ENCODE measurements around the gene AP3S2.
"Not testable (repeated sequence)": the region's sequence is repeated elsewhere in the genome, so short reads cannot be mapped to it uniquely, and the experiment has no call there.

AP3S2 gene

GRCh38 chr15:89799918-89800498 is 93.8 kb downstream of the AP3S2 start:
- no peak for DNase-seq (ENCODE audit: low read depth in 2 of 2)

- DNase-seq (ENCODE audit: low read depth in 2 of 2): no peak
Measured at GRCh38 chr15:89799011-89799911, 94.5 kb downstream of the AP3S2 start.

GRCh38 chr15:89797678-89798201 is 96.1 kb downstream of the AP3S2 start:
- no peak for DNase-seq (ENCODE audit: low read depth in 2 of 2)

- DNase-seq (ENCODE audit: low read depth in 2 of 2): no peak
Measured at GRCh38 chr15:89795996-89796395, 97.8 kb downstream of the AP3S2 start.

GRCh38 chr15:89794627-89795241 is 99.1 kb downstream of the AP3S2 start:
- DNase-seq (ENCODE audit: low read depth in 2 of 2): no peak

- DNase-seq (ENCODE audit: low read depth in 2 of 2): no peak
Measured at GRCh38 chr15:89792106-89792805, 101.5 kb downstream of the AP3S2 start.

GRCh38 chr15:89790661-89791060 is 103.1 kb downstream of the AP3S2 start:
- no peak for DNase-seq (ENCODE audit: low read depth in 2 of 2)

GRCh38 chr15:89790206-89790605 is 103.6 kb downstream of the AP3S2 start:
- no peak for DNase-seq (ENCODE audit: low read depth in 2 of 2)

GRCh38 chr15:89788585-89788984 is 105.2 kb downstream of the AP3S2 start:
- DNase-seq (ENCODE audit: low read depth in 2 of 2): not testable (repeated sequence)

- no peak for DNase-seq (ENCODE audit: low read depth in 2 of 2)
Measured at GRCh38 chr15:89787944-89788343, 105.8 kb downstream of the AP3S2 start.

GRCh38 chr15:89785774-89786140 is 108.0 kb downstream of the AP3S2 start:
- no peak for DNase-seq (ENCODE audit: low read depth in 2 of 2)

GRCh38 chr15:89785064-89785773 is 108.6 kb downstream of the AP3S2 start:
- DNase-seq (ENCODE audit: low read depth in 2 of 2): no peak

- DNase-seq (ENCODE audit: low read depth in 2 of 2): no peak
Measured at GRCh38 chr15:89784686-89784960, 109.2 kb downstream of the AP3S2 start.

- DNase-seq (ENCODE audit: low read depth in 2 of 2): no peak
Measured at GRCh38 chr15:89783861-89784685, 109.7 kb downstream of the AP3S2 start.

GRCh38 chr15:89783111-89783860 is 110.5 kb downstream of the AP3S2 start:
- no peak for DNase-seq (ENCODE audit: low read depth in 2 of 2)

GRCh38 chr15:89782619-89782950 is 111.2 kb downstream of the AP3S2 start:
- not testable (repeated sequence) for DNase-seq (ENCODE audit: low read depth in 2 of 2)

- no peak for DNase-seq (ENCODE audit: low read depth in 2 of 2)
Measured at GRCh38 chr15:89781891-89782618, 111.7 kb downstream of the AP3S2 start.

- DNase-seq (ENCODE audit: low read depth in 2 of 2): no peak
Measured at GRCh38 chr15:89781055-89781454, 112.7 kb downstream of the AP3S2 start.

GRCh38 chr15:89780601-89781000 is 113.2 kb downstream of the AP3S2 start:
- no peak for DNase-seq (ENCODE audit: low read depth in 2 of 2)
